ENCODE results near the gene VAV1.
"Not testable (repeated sequence)": the region's sequence is repeated elsewhere in the genome, so short reads cannot be mapped to it uniquely, and the experiment has no call there.

VAV1 gene

DNA sequence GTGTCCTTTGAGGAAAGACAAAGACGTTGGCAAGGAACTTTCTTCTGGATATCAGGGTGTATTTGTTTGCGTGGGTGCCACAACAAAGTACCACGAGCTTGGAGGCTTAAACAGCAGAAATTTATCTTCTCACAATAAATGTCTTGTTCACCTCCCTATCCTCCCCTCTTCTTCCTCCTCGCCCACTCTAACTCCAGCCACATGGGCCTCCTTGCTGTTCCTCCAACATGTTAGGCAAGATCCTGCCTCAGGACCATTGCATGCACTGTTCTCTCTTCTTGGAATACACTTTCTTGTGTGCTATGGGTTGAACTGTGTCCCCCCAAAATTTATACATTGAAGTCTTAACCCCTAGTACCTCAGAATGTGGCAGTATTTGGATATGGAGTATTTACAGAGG, 45.7 kb downstream of the VAV1 start:
- DNase-seq (ENCODE audit: low read depth, low spot score), result no peak

DNA sequence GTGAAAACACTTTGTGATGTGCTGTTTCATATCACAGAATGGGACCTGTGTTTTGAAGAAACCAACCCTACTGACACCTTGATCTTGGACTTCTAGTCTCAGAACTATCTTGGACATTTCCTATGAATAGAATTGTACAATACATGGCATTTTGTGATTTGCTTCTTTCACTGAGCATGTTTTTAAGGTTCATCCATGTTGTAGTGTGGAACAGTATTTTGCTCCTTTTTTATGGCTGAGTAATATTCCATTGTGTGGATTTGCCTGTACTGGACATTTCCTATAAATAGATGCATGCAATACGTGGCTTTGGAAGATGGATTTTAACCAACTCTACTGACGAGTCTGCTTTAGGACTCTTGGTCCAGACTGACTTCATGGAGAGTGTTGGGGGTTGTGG, 46.8 kb downstream of the VAV1 start:
- DNase-seq (ENCODE audit: low read depth, low spot score), result no peak

DNA sequence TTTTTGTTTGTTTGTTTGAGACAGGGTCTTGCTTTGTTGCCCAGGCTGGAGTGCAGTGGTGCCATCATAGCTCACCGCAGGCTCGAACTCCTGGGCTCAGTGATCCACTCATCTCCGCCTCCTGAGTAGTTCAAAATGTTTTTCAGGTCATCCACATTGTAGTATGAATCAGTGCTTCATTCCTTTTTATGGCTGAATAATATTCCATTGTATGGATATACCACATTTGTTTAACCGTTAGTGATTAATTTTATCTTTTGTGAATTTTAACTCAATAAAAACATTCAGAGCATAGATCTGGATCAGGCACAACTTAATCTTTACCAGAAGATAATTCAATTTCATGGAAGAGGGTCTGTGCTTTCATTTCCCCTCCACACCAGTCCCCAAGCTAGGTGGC, 47.7 kb downstream of the VAV1 start:
- no peak for DNase-seq (ENCODE audit: low read depth, low spot score)

DNA sequence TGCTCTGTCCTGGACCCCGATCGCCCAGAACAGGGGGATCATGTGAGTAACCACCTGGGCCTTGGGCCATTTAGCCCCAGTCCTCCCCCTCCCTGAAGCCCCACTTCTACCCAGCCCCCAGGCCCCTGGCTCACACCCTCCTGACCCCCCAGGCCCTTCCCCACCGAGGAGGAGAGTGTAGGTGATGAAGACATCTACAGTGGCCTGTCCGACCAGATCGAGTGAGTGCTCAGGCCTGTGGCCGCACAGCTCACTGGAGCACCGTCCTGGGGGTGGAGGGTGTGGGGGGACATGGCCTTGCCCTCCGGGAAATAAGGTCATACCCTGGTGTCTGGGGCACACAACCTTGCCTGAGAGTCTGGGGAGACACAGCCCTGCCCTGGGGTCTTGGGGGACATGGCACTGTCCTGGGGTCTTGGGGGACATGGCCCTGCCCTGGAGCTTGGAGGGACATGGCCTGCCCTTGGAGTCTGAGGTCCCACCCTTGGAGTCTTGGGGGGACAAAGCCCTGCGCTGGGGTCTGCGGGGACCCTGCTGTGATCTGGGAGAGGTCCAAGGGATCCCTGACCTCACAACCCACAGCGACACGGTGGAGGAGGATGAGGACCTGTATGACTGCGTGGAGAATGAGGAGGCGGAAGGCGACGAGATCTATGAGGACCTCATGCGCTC, 49.3 kb downstream of the VAV1 start:
- DNase-seq (ENCODE audit: low read depth, low spot score), result no peak

DNA sequence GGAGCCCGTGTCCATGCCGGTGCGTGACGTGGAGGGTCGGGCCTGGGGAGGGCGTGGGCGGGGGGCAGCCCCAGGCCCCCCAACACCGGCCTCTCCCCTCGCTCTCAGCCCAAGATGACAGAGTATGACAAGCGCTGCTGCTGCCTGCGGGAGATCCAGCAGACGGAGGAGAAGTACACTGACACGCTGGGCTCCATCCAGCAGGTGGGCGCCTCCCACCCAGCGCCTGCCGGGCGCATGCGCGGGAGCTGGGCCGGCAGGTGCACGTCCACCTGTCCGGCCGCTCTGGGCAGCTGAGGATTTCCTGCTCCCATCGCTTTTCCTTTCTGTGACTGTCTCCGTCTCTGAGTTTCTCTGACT, 49.8 kb downstream of the VAV1 start:
- no peak for DNase-seq (ENCODE audit: low read depth, low spot score)

DNA sequence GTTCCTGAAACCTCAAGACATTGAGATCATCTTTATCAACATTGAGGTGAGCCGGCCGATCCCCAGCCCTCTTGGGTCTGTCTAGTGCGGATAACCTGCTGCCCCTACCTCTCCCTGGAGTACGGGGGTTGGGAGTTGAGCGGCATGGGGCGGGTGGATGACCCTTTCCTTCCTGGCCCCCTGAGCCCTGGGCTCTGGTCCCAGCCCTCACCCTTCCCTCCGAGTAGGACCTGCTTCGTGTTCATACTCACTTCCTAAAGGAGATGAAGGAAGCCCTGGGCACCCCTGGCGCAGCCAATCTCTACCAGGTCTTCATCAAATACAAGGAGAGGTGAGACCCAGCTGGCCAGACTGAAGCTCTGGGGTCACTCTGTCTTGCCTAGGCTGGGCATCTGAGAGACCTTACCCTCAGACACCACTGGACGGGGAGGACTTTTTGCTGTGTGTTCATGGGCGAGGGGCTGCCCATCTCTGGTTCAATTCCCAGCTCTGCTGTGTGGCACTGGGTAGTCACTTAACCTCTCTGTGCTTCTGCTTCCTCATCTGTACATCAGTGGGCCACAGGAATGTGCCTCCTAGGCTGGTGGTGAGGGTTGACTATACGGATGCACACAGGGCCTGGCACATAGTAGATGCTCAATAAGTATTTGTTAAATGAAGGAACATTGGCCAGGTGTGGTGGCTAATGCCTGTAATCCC, 52.7 kb downstream of the VAV1 start:
- no peak for DNase-seq (ENCODE audit: low read depth, low spot score)

DNA sequence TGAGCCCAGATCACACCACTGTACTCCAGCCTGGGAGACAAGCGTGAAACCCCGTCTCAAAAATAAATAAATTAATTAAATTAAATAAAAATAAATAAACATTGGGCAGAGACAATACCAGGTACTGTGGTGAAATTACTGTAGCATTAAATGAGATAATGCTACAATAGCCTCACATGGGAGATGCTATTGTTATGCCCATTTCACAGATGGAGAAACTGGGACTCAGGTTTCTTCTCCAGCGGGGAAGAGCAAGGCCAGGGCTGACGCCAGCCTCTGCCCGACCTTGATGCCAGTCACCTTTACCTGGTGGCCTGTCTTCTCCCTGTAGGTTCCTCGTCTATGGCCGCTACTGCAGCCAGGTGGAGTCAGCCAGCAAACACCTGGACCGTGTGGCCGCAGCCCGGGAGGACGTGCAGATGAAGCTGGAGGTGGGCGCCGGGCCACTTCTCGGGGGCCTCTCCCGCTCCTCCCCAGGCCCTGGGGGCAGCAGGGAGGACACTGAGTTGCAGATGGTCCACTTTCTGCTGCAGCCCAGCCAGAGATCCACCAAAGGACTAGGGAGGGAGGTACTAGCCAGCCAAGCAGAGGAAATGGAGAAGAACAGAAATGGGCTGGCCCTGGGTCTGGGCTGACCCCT, 53.9 kb downstream of the VAV1 start:
- no peak for DNase-seq (ENCODE audit: low read depth, low spot score)

DNA sequence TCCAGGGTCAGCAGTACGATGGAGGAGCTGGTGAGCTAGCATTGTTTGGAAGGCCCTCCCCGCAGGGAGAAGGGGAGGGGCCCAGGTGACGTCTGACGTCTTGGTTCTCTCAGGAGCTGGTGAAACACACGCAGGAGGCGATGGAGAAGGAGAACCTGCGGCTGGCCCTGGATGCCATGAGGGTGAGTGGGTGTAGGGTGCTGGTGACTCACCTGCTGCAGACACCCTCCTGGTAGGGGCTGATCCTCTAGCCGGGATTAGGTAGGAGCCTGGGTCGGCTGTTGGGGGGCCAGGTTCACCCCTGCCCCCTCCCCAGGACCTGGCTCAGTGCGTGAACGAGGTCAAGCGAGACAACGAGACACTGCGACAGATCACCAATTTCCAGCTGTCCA, 55.8 kb downstream of the VAV1 start:
- no peak for DNase-seq (ENCODE audit: low read depth, low spot score)

DNA sequence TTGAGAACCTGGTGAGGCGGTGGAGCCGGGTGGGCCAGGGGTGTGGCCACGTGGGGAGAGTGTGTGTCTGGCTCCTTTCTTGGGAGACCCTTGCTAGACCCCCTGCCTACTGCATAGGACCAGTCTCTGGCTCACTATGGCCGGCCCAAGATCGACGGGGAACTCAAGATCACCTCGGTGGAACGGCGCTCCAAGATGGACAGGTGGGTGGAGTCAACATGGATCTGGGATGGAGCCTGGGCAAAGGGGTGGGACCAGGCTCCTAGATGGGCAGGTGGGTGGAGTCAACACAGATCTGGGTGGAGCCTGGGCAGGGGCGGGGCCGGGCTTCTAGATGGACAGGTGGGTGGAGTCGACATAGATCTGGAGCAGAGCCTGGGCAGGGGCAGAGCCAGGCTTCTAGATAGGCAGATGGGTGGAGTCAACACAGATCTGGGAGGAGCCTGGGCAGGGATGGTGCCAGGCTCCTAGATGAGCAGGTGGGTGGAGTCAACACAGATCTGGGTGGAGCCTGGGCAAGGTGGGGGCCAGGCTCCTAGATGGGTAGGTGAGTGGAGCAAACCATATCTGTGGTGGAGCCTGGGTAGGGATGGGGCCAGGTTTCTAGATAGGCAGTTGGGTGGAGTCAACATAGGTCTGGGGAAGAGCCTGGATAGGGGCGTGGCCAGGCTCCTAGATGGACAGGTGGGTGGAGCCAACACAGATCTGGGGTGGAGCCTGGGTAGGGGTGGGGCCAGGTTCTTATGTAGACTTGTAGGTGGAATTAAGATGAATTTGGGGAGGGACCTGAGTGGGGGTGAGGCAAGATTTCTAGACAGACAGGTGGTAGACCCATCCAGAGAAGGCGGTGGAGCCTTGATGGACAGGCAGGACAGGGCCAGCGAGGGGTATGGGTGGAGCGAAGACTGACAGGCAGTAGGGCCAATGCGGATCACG, 56.5 kb downstream of the VAV1 start:
- no peak for DNase-seq (ENCODE audit: low read depth, low spot score)

DNA sequence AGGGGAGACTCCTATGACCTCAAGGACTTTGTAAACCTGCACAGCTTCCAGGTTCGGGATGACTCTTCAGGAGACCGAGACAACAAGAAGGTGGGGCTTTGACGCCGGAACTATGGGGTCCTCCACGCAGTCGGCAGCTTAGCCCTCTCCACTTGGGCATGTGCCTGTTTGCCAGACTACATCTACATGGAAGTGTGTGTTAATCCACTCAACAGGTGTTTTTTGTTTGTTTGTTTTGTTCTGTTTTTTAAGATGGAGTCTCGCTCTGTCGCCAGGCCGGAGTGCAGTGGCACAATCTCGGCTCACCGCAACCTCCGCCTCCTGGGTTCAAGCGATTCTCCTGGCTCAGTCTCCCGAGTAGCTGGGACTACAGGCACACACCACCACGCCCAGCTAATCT, 57.3 kb downstream of the VAV1 start:
- not testable (repeated sequence) for DNase-seq (ENCODE audit: low read depth, low spot score)

DNA sequence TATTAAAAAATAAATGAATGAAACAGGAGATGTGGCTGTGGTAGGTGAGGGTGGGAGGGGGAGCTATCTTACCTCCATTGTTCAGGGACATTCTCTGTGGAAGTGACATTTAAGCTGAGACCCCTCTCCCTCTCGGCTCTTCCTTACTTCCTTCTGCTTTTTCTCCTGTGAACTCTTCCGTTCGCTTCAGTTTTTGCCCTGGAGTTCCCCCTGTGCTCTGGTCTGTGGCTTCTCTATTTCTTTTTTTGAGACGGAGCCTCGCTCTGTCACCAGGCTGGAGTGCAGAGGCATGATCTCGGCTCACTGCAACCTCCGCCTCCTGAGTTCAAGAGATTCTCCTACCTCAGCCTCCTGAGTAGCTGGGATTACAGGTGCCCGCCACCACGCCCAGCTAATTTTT, 58.6 kb downstream of the VAV1 start:
- not testable (repeated sequence) for DNase-seq (ENCODE audit: low read depth, low spot score)

DNA sequence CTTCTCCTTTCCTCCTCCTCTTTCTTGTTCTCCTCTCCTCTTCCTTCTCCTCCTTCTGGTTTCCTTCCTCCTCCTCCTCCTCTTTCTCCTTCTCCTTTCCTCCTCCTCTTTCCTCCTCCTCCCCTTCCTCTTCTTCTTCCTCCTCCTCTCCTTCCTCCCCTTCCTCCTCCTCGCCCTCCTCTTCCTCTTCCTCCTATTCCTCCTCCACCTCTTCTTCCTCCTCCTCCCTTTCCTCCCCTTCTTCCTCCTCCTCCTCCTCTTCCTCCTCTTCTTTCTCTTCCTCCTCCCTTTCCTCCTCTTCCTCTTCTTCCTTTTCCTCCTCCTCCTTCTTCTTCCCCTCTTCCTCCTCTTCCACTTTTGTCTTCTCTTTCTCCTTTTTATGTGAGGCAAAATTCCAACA, 59.9 kb downstream of the VAV1 start:
- no peak for DNase-seq (ENCODE audit: low read depth, low spot score)

DNA sequence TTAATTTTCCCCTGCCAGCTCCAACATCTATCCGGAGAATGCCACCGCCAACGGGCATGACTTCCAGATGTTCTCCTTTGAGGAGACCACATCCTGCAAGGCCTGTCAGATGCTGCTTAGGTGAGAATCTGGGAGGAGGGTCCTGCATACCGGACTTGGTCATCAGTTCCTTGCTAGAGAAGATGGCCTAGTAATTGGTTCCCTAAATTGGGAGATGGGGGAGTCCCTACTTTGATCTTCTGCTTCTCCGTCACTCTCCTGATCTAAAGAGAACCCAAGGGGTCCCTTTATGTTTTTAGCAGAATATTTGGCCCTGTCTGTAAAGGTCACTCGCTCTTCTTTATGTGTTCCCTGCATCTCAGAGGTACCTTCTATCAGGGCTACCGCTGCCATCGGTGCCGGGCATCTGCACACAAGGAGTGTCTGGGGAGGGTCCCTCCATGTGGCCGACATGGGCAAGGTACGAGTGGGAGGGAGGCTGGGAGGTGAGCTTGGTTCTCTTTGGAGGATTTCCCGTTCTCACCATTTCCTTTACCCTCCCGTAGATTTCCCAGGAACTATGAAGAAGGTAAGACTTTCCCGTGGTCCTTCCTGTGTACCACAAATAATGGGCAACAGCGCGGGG, 60.8 kb downstream of the VAV1 start:
- DNase-seq (ENCODE audit: low read depth, low spot score), result no peak

DNA sequence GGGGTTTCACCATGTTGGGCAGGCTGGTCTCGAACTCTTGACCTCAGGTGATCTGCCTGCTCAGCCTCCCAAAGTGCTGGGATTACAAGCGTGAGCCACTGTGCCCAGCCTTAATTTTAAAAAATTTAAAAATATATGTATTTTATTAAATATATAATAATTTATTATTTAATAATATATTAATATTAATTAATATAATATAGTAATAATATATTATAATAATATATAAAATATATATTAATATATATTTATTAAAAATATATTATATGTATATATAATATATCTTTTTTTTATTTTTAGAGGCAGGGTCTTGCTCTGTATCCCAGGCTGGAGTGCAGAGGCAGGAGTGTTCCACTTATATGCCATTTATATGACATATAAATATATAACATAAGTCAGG, 61.9 kb downstream of the VAV1 start:
- DNase-seq (ENCODE audit: low read depth, low spot score), result no peak

DNA sequence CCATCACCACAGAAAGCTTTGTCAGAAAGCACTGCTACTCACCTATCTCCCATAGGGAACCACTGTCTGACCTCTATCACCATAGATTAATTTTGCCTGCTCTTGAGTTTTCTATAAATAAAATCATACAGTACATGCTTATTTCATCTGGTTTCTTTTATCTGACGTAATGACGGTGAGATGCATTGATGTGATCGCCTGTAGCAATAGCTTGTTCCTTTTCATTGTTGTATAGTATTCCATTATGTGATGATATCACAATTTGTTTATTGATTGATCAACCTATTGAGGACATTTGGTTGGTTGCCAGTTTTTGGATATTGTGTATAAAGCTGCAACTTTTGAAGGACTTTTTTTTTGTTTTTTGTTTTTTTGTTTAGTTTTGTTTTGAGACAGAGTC, 63.0 kb downstream of the VAV1 start:
- no peak for DNase-seq (ENCODE audit: low read depth, low spot score)

DNA sequence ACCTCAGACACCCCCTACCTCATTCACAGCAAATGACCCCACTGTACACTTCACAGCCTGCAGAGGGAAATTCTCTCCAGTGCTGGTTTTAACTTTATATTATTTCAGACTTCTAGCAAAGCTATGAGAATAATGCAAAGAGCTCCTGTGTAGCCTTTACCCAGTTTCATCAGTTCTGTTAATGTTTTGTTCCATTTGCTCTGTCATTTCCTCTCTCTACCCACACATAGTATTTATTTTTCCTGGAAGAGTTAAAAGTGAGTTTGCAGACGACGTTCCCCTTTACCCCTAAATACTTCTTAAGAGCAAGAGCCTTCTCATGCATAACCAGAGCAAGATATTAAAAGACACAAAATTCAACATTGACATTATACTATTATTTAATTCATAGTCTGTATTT, 65.0 kb downstream of the VAV1 start:
- no peak for DNase-seq (ENCODE audit: low read depth, low spot score)

DNA sequence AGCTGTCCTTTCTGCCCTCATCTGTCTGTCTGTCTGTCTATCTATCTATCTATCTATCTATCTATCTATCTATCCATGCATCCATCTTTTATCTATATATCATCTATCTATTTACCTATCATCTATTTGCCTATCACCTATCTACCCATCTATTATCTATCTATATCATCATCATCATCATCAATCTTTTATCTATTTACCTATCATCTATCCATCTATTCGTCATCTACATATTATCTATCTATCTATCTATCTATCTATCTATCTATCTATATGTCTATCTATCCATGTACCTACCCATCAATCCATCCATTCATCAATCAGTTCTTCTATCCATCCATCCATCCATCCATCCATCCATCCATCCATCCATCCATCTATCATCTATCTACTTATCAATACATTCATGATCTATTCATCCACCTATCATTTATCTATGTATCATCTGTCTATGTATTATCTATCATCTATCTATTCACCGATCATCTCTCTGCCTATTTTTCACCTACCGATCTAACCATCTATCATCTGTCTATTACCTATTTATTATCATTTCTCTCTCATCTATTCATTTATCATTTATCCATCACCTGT, 65.7 kb downstream of the VAV1 start:
- no peak for DNase-seq (ENCODE audit: low read depth, low spot score)

DNA sequence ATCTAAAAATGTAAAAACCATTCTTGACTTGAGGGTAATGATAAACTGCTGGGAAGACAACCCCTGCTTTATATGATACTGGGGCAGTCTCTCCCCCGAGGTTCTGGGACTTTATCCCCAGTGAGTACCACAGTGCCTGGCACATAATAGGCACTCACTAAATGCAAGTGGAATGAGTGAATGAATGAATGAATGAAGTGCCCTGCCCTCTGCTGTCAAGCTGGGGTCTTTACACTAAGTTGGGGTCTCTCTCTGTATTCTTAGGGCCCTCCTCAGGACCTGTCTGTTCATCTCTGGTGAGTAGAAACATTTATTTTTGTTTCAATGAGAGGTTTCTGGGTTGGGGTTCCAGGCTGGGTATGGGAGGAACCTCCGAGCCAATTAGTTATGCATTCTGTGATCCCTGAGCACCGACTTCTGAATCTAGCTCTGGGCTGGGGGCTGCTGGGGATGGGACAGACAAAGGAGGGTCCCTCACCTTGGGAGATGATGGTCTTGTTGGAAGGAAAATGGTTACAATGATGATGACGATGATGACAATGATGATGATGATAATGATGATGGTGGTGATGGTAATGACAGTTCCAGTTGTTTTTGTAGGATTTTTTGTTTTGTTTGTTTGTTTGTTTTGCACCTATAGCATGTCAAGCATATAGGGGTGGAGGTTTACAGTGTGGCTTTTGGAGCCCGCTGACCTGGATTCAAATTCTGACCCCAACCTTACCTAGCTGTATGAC, 70.5 kb downstream of the VAV1 start:
- DNase-seq (ENCODE audit: low read depth, low spot score), result no peak

DNA sequence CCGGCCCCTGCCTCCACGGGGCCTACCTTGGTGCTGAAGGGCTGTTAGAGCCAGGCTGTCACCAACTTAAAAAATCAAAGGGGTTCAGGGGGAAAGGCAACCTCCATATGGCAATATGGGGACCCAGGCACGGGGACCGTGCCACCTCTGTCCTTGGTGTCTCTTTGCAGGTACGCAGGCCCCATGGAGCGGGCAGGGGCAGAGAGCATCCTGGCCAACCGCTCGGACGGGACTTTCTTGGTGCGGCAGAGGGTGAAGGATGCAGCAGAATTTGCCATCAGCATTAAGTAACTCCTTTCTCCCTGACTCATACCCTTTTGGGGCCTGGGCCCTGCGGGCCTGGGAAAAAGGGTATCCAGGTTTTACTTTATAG, 75.3 kb downstream of the VAV1 start:
- no peak for DNase-seq (ENCODE audit: low read depth, low spot score)

DNA sequence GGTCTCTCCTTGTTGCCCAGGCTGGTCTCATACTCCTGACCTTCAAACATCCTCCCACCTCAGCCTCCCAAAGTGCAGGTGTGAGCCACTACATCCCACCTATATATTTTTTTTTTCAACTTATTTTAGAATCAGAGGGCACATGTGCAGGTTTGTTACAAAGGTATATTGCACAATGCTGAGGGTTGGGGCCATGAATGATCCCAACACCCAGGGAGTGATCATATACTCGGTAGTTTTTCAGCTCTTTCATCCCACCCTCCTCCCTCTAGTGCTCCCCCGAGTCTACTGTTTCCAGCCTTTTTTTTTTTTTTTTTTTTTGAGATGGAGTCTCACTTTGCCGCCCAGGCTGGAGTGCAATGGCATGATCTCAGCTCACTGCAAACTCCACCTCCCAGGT, 76.5 kb downstream of the VAV1 start:
- DNase-seq (ENCODE audit: low read depth, low spot score), result no peak

DNA sequence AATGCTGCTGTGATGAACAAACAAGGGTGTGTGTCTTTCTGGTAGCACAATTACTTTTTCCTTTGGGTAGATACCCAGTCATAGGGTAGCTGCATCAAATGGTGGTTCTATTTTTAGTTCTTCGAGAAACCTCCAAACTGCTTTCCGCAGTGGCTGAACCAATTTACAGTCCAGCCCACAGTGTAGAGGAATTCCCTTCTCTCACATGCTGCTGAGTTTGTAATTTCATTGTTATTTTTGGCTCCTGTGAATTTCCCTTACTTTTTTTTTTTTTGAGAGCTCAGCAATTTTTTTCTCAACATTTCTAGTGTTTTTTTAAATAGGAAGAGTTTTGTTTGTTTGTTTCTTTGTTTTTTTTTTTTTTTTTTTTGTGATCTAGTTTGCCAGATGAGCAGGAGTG, 77.4 kb downstream of the VAV1 start:
- DNase-seq (ENCODE audit: low read depth, low spot score), result no peak
